CMK (cell line): ENCODE data around the gene RNASE8.

Experiments used
- DNase-seq: peaks from one replicate; pipeline ENCODE4 v3.0.0-alpha.2; 2010; ENCODE audit warnings: low read depth

RNASE8 gene

GRCh38 chr14:21106498-21107282, 49.1 kb downstream of the RNASE8 start:
- DNase-seq, result peak; percentile 30

GRCh38 chr14:21107283-21107800, 49.7 kb downstream of the RNASE8 start:
- DNase-seq, result no peak
